Heart left ventricle (tissue), 16 donors: ENCODE results near the gene SORCS2. TPM values are rescaled to one million over a fixed set of nuclear protein-coding genes. Genes with fewer than 3 reads are reported as not detected.

ENCODE experiments used
- ATAC-seq, 4 donors: fragments of 200-7000 bp; cut with Tn5 transposase; one replicate each; pipeline ENCODE4 v1.9.1; 2020 to 2022; ENCODE audit warnings: moderate library complexity in 4 of 4, mild to moderate bottlenecking in 3 of 4, moderate number of reproducible peaks in 1 of 4
- DNase-seq, 5 donors: peaks; one replicate each; pipeline ENCODE4 v3.0.0-alpha.2; 2020
- H3K27ac ChIP-seq, 12 donors: fragments of 200-600 bp; sonication (generic) in 4 of 12; one replicate each; pipeline versions ENCODE4 v1.5.0 to v1.8.0; 2016 to 2022; ENCODE audit warnings: mild to moderate bottlenecking in 2 of 12
- H3K27me3 ChIP-seq, 9 donors: fragments of 200-600 bp; sonication (generic) in 2 of 9; one replicate each; pipeline versions ENCODE4 v1.5.1 to v1.8.0; 2016 to 2022; ENCODE audit warnings: mild to moderate bottlenecking in 3 of 9
- H3K36me3 ChIP-seq, 9 donors: fragments of 200-600 bp; sonication (generic) in 2 of 9; one replicate each; pipeline versions ENCODE4 v1.5.0 to v1.8.0; 2018 to 2022; ENCODE audit warnings: mild to moderate bottlenecking in 2 of 9
- H3K4me1 ChIP-seq, 12 donors: fragments of 200-600 bp; sonication (generic) in 4 of 12; one replicate each; pipeline versions ENCODE4 v1.5.0 to v1.8.0; 2016 to 2022; ENCODE audit warnings: mild to moderate bottlenecking in 3 of 12
- H3K4me3 ChIP-seq, 12 donors: fragments of 200-600 bp; sonication (generic) in 4 of 12; one replicate each; pipeline versions ENCODE4 v1.5.0 to v1.8.0; 2017 to 2022; ENCODE audit warnings: mild to moderate bottlenecking in 9 of 12, moderate library complexity in 4 of 12
- H3K9me3 ChIP-seq, 12 donors: fragments of 200-600 bp; sonication (generic) in 4 of 12; one replicate each; pipeline versions ENCODE4 v1.5.0 to v1.8.0; 2016 to 2022; ENCODE audit warnings: mild to moderate bottlenecking in 1 of 12
- POLR2A ChIP-seq, 2 donors: fragments of 450-650 bp; IDR thresholded peaks; one replicate each; pipeline ENCODE4 v1.6.1; 2017; ENCODE audit warnings: antibody characterized with exemption in 2 of 2, mild to moderate bottlenecking in 2 of 2, moderate library complexity in 2 of 2
- WGBS, 4 donors: extraction: QIAGEN DNeasy Blood & Tissue Kit in 2 of 4; methylation state at CpG; one replicate each; pipeline versions ENCODE4 v1.1.5 to v1.1.7; 2013 to 2018; 5-methylcytosine and 5-hydroxymethylcytosine counted together
- intact Hi-C, 10 donors: fragments of 100-400 bp; cut with DNase I; formaldehyde crosslinking; loops; one replicate each; pipeline versions ENCODE4 v1.11.1 to v1.14.2; 2022
- polyA plus RNA-seq, 2 donors: library from polyadenylated mRNA; stranded (reverse); fragments of 200-250 nt; gene quantifications; one replicate each; pipeline ENCODE4 v1.2.3, GENCODE V29; 2013
- total RNA-seq, 9 donors: library from RNA; depleted of rRNA in 2 of 9; stranded (reverse); fragments of >200 nt in 2 of 9; fragmentation: NEBNext Ultra II Directional in 3 of 9; extraction: Animal tissue kit (Norgen Biotek cat#: 25700) in 3 of 9; gene quantifications; one replicate each; pipeline versions ENCODE4 v1.1.0 to v1.2.4, GENCODE V29; 2016 to 2023
- TF ChIP-seq, protein P1 (sequence below), 12 donors: fragments of 200-600 bp; sonication (generic) in 4 of 12; IDR thresholded peaks; one replicate each; pipeline versions ENCODE4 v1.5.0 to v1.8.0; 2018 to 2022; ENCODE audit warnings: antibody characterized with exemption in 12 of 12, mild to moderate bottlenecking in 5 of 12
- donor health status: ischemic (EF 13 %, LVEDD 7.1; RV severe dilation, severe dysfunction).
- donor health status: healthy with polysubstance abuse.
- donor health status: DM: no; HTN: yes; CAD: no.
- donor health status: DM: no; HTN: no; CAD: no.
- donor health status: ischemic (EF 25% LVEDD 6.9; RV normal size, moderate dysfunction).
- donor health status: ischemic (EF 25% LVEDD 5.7; RV mildly dilated, moderate dysfunction).
- donor health status: healthy.
- donor health status: DM: yes; HTN: yes; CAD: no.
- donor health status: ischemic (EF 35%, LVEDD 5.7; RV mildly dilated, moderate dysfunction).
- donor health status: nonischemic (EF 11% LVEDD 7.7; RV severe dilation, severe dysfunction).
- donor health status: DM: yes; HTN: yes; CAD: no.
- donor health status: PGD.
- donor health status: ischemic (EF 29% LVEDD 5.4; RV normal size, mild dysfunction).
- donor health status: nonischemic (EF 23%, LVEDD 6.1; RV moderate dilation, normal function).

The SORCS2 gene
- total and polyA plus RNA-seq, 11 donors, result 0.28 to 5.5 (median 2.4) TPM

DNA sequence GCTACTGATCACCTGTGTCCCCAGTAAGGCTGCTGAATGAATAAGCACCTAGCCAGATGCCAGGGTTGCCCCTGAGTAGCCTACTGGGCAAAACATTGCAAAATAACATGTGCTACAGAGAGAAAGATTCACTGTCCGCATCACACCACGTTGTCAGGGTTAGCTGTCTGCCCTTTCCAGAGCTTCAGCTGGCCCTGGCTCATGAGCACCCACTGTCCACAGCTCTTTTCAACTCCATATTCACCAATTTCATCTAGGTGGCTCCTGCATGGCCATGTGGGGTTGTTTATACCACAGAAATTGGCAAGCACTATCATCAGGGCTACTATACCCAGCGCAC, 470.1 kb downstream of the SORCS2 start:
- Histone ChIP-seq H3K4me3 (no peak overlapping the region), H3K36me3 (no peaks in the 10 kb centered on the region), H3K27ac (no peak overlapping the region), H3K27me3 (no peaks in the 10 kb centered on the region), H3K9me3 (no peaks in the 10 kb centered on the region), H3K4me1 (no peaks in the 10 kb centered on the region)
- WGBS, 4 donors, result 86 to 93% (median 91%) methylated on average over 3 of the region's 3 CpGs
- DNase-seq (peak in 1 of 5 donors; percentile 1), ATAC-seq (no peak)
- intact Hi-C loops, result no loop called here
- TF ChIP-seq POLR2A (IDR thresholded peaks at IDR 0.05), result no peak
- TF ChIP-seq, protein P1, sequence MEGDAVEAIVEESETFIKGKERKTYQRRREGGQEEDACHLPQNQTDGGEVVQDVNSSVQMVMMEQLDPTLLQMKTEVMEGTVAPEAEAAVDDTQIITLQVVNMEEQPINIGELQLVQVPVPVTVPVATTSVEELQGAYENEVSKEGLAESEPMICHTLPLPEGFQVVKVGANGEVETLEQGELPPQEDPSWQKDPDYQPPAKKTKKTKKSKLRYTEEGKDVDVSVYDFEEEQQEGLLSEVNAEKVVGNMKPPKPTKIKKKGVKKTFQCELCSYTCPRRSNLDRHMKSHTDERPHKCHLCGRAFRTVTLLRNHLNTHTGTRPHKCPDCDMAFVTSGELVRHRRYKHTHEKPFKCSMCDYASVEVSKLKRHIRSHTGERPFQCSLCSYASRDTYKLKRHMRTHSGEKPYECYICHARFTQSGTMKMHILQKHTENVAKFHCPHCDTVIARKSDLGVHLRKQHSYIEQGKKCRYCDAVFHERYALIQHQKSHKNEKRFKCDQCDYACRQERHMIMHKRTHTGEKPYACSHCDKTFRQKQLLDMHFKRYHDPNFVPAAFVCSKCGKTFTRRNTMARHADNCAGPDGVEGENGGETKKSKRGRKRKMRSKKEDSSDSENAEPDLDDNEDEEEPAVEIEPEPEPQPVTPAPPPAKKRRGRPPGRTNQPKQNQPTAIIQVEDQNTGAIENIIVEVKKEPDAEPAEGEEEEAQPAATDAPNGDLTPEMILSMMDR (IDR thresholded peaks at IDR 0.05), result no peak

DNA sequence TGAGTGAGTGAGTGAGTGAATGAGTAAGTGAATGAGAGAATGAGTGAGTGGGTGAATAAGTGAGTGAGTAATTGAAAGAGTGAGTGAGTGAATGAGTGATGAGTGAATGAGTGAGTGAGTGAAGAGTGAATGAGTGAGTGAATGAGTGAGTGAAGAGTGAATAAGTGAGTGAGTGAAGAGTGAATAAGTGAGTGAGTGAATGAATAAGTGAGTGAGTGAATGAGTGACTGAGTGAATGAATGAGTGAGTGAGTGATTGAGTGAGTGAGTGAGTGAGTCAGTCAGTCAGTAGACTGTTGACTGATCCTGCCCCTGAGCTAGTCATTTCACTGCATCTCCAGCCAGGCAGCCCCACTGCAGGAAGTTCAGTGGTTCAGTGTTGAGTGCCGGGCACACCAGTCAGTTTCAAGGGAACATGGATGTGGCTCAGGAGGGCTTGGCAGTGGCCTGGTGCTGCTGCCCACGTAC, 470.8 kb downstream of the SORCS2 start:
- intact Hi-C loops, result no loop called here
- Histone ChIP-seq H3K4me3 (no peak overlapping the region), H3K9me3 (no peaks in the 10 kb centered on the region), H3K27ac (no peak overlapping the region), H3K4me1 (no peaks in the 10 kb centered on the region), H3K27me3 (no peaks in the 10 kb centered on the region), H3K36me3 (no peaks in the 10 kb centered on the region)
- TF ChIP-seq, protein P1 (IDR thresholded peaks at IDR 0.05), result no peak
- TF ChIP-seq POLR2A (IDR thresholded peaks at IDR 0.05), result no peak
- WGBS, 4 donors, result 59 to 74% (median 72%) methylated on average over 2 of the region's 2 CpGs
- DNase-seq, result peak in 1 of 5 donors; percentile 47
- no peak for ATAC-seq

DNA sequence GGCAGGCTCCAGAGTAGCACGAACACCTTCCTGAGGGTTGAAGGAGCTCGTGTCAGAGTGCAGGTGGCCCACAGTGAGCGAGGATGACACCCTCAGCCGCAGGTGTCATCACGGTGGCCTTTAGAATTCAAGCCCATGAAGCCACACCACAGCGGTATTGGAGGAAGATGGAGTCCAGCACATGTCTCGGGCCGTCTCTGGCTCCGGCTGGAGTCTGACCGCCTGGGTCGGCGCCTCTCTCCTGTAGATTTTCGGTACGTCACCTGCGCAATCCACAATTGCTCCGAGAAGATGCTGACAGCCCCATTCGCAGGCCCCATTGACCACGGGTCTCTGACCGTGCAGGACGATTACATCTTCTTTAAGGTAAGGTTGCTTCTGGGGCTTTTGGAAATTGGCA, 471.8 kb downstream of the SORCS2 start:
- WGBS, 4 donors, result 89 to 91% (median 90%) methylated on average over 19 to 20 of the region's 20 CpGs
- DNase-seq (peak in 1 of 5 donors; percentile 37), ATAC-seq (no peak)
- Histone ChIP-seq H3K4me1 (no peaks in the 10 kb centered on the region), H3K9me3 (no peaks in the 10 kb centered on the region), H3K36me3 (no peaks in the 10 kb centered on the region), H3K27me3 (no peaks in the 10 kb centered on the region), H3K4me3 (no peak overlapping the region), H3K27ac (no peak overlapping the region)
- intact Hi-C loops, result no loop called here
- no peak for TF ChIP-seq POLR2A (IDR thresholded peaks at IDR 0.05)
- TF ChIP-seq, protein P1 (IDR thresholded peaks at IDR 0.05), result no peak

DNA sequence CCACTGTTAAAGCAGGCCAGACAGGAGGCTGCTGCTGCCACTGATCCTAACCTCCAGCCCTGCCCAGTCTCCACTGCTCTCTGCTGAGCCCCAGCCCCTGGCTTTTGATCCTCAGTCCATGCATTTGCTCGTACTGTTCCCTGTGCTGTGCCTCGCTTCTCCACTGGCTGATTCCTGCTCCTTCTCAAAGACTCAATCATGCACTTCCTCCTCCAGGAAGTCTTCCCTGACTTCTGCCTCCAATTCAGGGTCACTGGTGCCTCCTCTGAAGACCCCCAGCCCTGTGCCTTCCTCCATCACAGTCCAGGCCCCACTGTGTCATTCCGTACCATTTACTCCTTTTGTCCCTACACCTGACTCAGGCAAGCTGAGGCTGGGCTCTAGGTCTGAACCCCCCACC, 473.0 kb downstream of the SORCS2 start:
- intact Hi-C loops, result no loop called here
- Histone ChIP-seq H3K9me3 (peaks cover 0 to under 1% (median 0%) of the 10 kb centered on the region in 12 donors), H3K4me3 (no peak overlapping the region), H3K27ac (no peak overlapping the region), H3K4me1 (no peaks in the 10 kb centered on the region), H3K27me3 (peaks cover 0 to 3% (median 0%) of the 10 kb centered on the region in 9 donors), H3K36me3 (no peaks in the 10 kb centered on the region)
- TF ChIP-seq POLR2A (IDR thresholded peaks at IDR 0.05), result no peak
- TF ChIP-seq, protein P1 (IDR thresholded peaks at IDR 0.05), result no peak
- ATAC-seq (no peak), DNase-seq (peak in 1 of 5 donors; percentile 10)
- WGBS, 4 donors, result 88 to 90% (median 89%) methylated on average over 3 of the region's 3 CpGs
